GM18526 (cell line): ENCODE results near the gene IL31RA.

ENCODE experiments used
- POLR2A ChIP-seq: IDR thresholded peaks from 3 replicates; pipeline ENCODE4 v1.6.1; 2011; ENCODE audit not compliant: insufficient read length; ENCODE audit errors: extremely low read depth

The IL31RA gene

DNA sequence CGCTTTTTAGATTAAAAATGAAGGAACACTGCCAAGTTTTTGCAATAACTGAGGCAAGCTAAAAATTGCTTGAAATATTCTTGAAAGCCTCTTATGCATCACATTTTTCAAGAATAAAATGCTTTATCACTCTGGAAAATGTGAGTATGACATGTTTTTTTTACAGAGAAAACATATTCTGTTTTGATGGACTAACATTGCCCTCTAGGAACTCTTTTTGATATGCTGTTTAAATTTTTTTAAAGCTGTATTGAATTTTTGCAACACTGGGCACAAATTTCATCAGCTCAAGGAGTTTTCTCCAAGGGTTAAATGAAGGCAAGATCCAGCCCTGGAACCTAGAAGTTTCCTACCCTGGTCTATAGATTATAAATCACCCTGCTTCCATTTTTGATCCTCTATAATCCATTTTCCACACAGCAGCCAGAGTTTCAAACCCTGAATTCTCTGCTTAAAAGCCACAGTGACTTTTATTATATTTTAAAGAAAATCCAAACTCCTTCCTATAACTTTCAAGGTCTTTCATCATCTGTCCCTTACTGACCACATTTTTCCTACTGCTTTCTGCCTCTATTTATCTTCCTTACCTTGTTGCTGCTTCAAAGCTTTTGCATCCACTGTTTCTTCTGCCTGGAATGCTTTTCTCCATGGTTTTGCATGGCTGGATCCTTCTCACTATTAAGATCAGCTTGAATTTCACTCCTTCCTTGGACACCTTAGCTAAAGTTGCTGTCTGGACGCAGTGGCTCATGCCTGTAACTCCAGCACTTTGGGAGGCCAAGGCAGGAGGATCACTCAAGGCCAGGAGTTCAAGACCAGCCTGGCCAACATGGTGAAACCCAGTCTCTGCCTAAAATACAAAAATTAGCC lies 60.9 kb downstream of the IL31RA start:
- no peak for TF ChIP-seq POLR2A

DNA sequence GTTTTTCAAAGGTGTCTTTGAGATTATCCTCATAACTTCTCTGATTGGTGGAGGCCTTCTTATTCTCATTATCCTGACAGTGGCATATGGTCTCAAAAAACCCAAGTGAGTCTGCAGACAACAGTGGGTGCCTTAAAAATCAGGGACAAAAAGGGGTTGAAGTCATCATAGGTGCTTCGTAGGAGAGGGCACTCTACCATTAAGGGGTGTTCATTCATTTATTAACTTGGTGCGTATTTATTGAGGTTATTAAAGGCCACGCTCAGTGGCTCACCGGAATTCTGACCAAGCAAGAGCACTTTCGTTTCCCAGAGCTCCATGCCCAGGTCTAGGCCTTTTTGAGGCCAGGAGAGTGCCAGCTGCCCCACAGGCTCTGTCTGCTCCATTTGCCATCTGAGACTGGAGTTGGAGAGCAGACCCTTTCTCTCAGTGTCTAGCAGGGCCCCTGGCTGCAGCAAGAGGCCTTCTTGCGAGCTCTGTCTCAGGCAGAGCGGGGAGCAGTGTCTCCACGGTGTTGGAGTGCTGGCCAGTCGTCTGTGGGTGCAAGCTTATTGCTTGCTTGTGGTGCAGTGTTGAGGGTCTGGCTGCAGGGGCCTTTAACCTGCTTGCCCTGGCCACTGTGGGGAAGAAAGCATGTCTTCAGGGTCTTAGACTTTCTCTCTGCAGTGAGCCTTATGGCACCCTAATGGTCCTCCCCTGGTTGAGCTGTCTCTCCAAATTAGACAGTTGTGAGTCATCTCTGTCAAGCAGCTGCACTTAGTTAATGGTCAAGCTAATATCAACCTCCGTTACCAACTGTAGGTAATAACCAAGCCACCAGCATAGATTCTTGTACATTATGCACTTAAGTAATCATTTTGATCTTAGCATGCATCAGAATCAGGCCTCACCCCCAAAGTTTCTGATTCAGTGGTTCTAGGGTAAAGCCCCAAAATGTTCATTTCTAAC lies 62.6 kb downstream of the IL31RA start:
- TF ChIP-seq POLR2A = no peak

DNA sequence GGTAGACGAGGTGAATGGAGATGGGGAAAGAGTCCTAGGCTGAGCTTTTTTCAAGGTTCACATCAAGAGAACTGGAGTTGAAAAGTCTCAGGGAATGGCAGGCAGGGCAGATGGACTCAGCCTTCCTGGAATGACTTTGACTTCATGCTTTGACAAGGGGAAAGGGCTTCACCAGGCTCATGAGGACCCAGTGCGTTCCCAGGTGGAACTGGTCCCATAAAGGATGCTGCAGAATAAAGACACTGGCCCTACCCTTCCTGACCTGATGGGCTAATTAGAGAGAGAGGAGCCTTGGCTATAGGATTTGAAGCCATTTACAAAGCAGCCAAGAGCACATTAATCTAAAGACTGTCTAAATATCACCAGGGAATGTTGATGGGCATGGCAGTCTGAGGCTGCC lies 63.8 kb downstream of the IL31RA start:
- TF ChIP-seq POLR2A = no peak

DNA sequence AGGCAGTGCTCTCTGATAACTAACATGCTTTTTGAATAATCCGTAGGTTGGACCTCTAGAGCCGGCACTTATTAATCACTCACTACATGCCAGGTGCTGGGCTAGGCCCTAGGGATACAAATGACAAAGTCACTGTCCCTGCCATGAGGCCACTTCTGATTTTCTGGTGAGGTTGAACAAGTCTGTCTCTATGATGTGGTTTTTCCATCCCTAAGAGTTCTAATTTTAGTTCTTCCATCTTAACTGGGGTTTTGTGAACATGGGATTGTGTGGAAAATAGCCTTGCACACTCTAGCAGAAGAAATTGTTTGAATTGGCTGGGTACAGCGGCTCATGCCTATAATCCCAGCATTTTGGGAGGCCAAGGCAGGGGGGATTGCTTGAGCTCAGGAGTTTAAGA lies 64.6 kb downstream of the IL31RA start:
- no peak for TF ChIP-seq POLR2A

DNA sequence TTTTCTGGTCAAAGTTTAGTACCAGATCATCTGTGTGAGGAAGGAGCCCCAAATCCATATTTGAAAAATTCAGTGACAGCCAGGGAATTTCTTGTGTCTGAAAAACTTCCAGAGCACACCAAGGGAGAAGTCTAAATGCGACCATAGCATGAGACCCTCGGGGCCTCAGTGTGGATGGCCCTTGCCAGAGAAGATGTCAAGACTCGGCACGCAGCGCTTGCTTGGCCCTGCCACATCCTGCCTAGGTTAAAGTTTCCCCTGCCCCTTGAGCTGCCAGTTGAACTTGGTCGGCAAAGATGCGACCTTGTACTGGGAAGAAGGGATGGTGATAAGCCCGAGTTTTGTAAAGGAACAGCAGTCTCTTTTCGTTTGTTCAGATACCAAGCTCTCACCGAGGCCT lies 65.8 kb downstream of the IL31RA start:
- TF ChIP-seq POLR2A = no peak

DNA sequence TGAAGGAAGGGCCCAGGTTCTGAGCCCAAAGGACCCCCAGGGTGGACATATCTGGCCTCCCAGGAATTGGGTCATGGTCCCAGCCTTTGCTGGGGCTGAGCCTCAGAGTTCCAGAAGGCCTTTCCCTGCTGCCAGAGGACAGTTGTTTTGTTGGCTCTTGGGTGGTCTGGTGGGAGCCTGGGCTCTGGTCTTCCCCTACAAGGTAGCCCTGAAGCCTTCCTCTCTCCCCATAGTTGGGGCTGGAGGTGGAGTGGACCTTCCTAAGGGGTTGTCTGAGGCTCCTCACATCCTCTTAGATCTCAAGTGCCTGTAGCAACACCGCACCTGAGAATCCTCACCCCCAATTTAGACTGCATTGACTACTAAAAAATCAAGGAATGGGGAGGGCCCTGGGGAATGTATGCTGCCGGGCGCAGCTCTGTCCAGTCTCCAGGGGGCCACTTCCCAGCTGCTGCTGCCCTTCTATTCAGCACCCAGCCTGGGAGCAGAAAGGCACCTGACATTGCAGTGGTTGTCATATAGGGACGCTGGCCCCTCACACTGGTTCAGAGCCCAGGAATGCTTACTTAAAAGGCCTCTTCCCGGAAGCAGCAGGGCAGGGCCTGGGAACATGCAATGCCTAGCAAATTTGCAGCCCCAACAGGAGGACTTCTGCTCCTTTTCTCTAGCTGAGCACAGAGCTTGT lies 66.4 kb downstream of the IL31RA start:
- TF ChIP-seq POLR2A = no peak

DNA sequence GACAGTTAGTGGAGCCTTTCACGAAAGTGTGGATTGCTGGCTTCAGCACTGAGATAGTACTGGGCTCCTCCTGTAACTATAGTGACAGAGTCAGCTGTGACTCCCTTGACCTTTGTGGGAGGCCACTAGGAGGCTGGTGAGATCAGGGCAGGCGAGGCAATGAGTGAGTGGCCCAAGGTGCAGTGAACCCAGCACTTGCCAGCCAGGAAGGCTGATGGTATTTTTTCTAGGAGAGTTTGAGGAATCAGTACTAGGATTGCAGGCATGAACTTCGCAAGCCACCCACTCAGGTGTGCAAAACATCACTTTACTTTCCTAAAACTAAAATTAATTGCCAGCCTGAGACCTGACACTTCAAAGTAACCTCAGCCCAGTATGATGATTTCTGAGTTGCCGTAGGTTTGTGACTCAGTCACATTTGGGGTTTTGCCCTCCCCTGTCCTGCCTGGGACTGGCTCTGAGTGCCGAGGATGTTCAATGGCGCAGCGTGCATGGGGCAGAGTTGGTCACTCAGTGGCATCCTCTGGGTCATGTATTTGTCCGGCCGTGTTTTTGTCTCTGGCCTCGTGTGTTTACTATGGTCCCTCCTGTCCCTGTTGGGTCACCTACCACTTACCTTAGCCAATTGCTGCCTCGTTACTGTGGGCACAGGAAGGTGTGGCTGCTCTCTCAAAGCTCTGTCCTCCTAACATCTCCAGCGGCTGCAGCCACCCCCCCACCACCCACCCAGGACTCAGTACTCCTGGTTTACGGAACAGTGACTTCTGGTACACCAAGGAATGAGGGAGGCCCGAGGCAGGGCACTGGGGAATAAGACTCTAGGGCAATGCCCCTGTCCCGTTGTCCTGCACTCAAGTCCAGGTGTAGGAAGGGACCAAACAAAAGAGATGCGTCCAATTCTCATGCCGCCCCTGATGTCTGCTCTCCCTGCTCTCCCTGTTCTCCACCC lies 67.2 kb downstream of the IL31RA start:
- no peak for TF ChIP-seq POLR2A

DNA sequence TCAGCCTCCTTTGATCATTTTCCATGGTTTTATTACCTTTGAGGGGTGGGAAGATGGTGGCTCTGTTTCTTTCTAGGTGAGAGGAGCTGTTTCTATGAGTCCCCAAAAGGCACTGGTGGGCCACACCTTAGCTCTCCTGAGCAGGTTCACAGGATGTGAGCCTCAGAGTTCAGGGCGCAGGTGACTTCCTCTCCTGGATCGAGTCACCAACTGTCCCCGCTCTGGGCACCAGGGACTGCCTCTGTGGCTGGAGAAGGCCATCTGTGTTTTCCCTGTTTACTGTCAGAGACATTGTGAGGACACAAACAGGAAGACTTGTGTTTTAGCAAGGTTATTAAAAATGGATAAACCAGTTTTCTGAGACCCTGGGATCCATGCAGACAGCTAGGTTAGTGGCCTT lies 68.5 kb downstream of the IL31RA start:
- TF ChIP-seq POLR2A = no peak

DNA sequence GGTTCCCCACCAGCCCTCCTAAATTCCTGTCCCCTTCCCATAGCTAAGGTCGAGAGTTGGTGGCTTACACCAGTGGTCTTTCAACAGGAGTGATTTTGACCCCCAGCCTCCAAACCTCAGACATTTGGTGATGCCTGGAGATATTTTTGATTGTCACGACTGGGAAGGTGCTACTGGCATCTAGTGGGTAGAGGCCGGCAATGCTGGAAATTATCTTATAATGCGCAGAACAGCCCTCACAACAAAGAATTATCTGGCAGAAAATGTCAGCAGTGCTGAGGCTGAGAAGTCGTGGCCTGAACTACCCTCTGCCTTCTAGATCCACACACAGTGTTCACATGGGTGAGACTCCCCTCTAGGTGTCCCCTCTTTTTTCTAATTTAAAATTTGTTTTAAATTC lies 69.6 kb downstream of the IL31RA start:
- TF ChIP-seq POLR2A = no peak

DNA sequence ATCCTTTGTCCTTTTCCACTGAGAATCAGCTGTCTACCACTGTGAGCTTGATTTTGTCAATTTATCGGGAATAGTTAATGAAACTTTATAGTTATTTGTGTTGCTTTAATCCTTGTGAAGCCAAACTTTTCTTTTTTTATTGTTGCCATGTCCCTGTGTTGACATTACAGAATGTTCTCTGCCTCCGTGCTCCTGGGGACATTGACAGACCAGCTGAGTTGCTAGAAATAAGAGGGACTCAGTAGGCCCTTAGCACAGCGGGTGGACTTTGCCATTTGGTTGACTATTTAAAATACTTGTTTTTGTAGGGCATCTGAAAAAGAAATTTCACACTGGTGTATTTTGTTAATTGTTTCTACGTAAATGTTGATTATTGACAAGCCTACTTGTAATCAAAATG lies 70.5 kb downstream of the IL31RA start:
- TF ChIP-seq POLR2A = no peak

DNA sequence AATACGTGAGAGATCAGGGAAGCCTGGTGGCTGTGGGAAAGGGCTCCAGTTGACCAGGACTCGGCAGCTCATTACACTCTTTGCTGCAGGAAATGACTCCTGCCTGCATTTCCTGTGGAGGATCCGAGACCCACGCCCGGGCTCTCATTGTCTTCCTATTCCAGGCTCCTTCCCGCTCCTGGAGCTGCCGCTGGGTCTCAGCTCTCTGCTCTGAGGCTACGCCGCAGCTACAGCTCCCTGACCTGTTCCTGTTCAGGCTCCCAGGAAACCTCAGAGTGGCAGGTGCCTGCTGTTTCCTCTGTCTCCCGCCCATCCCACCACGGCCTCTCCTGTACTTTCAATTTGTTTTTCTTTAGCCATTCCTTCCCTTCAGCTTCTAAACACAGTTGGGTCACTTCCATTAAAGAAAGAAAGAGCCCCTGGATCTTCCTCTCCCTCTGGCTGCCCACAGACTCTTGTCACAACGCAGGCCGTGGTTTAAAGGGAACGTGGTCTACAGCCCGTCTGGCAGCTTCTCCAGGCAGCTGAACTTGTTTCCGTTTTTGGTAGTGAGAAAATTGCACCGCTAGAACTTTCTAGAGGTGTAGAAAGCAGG lies 72.1 kb downstream of the IL31RA start:
- no peak for TF ChIP-seq POLR2A

DNA sequence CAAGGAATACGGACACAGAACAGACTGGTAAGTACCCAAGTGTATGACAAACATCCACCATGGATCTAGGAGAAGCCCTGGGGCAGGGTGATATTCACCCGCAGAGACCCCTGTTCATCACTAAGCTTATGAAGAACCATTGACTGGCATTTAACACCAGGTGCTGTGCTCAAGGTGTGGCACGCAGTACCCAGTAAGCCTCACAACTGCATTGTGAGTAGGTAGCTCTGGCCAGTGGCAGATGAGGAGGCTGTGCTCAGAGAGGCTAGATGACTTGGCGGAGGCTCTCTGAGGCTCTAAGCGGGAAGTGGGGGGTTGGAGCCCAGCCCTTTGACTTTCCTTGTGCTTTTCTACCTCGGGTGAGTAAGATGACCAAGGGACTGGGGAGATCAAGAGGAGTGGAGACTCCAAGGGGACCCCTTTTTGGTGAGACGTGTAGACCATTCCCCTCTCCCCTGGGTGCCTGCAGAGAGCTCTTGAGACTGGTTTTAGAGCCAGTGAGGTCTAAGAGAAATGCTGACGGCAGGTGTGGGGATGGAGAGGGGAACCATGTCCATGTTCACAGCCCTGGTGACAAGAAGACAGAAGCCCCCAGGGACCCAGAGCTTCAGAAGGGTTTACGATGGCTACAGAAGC lies 72.8 kb downstream of the IL31RA start:
- TF ChIP-seq POLR2A = no peak

DNA sequence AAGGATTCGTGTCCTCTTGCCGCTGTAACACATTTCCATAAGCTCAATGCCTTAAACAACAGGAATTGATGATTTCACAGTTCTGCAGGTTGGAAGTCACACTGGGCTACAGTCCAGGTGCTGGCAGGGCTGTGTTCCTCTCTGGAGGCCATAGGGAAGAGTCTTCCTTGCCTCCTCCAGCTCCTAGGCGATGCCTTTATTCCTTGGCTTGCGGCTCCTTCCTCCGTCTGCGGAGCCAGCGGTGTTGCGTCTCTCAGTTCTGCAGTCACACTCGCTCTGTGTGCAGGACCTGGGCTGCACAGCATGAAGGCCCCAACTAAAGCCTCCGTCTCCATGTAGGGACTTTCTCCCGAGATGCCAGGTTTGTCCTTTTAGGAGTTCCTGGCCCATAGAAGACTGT lies 73.6 kb downstream of the IL31RA start:
- TF ChIP-seq POLR2A = no peak

DNA sequence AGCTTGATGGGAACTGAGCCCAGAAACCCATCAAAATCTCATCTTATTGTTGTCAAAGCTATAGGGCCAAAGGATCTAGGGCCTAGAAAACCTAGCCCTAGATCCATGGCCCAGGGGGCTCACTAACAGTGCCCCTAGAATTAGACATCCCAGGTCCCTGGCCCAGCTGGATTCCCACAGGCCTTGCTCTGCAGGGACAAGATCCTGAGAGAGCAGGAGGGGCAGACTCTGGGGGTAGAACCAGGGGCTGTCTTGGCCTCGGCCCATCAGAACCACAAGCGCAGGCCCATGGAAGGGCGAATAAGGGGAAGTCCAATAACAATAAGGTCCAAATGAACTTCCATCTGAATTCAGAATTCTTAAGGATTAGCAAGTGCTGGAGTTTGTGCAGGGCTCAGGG lies 74.0 kb downstream of the IL31RA start:
- TF ChIP-seq POLR2A = no peak

DNA sequence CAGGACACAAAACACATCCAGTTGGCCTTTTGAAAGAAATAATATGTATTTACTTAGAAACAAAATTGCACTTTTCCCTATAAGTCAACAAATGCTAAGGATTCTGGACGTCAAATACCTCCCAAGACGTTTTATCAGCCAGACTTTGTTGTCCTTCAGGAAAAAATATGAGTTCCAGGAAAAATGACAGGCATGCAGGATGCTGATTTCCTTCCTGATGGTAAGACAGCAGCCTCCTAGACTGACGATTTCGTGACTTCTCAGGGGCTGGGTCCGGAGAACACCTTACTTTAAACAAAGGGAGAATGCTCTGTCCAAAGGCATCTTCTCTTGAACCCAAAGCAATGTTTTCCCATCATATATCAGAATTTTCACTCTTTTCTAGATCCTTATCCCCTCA lies 74.6 kb downstream of the IL31RA start:
- no peak for TF ChIP-seq POLR2A
